ENCODE data around the gene ETNPPL. TPM values are rescaled to one million over a fixed set of nuclear protein-coding genes. Genes with fewer than 3 reads are reported as not detected.

Gene ETNPPL
- total RNA-seq, 1 donor from 2014 or later: 0.43 TPM

GRCh38 chr4:108779958-108780357 lies 17.1 kb upstream of the ETNPPL start:
- Histone ChIP-seq H3F3A (ENCODE audit: low read depth) (no peaks in the 10 kb centered on the region), H3K27me3 (no peaks in the 10 kb centered on the region), H3K4me3 (no peak overlapping the region), H3K4me1 (no peaks in the 10 kb centered on the region), H4K20me1 (ENCODE audit: low read depth) (no peaks in the 10 kb centered on the region), H3K79me2 (ENCODE audit: low read depth) (no peaks in the 10 kb centered on the region), H3K9ac (no peak overlapping the region), H3K9me3 (ENCODE audit: low read depth) (no peaks in the 10 kb centered on the region), H3K27ac (no peak overlapping the region), H3K36me3 (no peaks in the 10 kb centered on the region), H3K4me2 (no peak overlapping the region), H2AFZ (replicated peaks) (no peak overlapping the region)
- H3K27me3 Mint-ChIP-seq (ENCODE audit: insufficient read depth, low read depth): no peaks in the 10 kb centered on the region
- H3K4me3 Mint-ChIP-seq: no peak overlapping the region
- H3K36me3 Mint-ChIP-seq: no peaks in the 10 kb centered on the region
- H3K9me3 Mint-ChIP-seq: no peaks in the 10 kb centered on the region
- H3K4me1 Mint-ChIP-seq: no peaks in the 10 kb centered on the region
- H3K27ac Mint-ChIP-seq: peak overlapping the region; percentile 14
- no peak for DNase-seq (ENCODE audit: low spot score)
- TF ChIP-seq CTCF (IDR thresholded peaks at IDR 0.05) (no peak), EZH2 (IDR thresholded peaks at IDR 0.05) (no peak), EZH2phosphoT487 (IDR thresholded peaks at IDR 0.05) (no peak)

GRCh38 chr4:108777388-108777787 lies 14.5 kb upstream of the ETNPPL start:
- H3K4me2 ChIP-seq: no peak overlapping the region
- H3K4me3 Mint-ChIP-seq: no peak overlapping the region
- no peak overlapping the region for H3K27ac ChIP-seq
- H3K27ac Mint-ChIP-seq: peak overlapping the region; percentile 3
- H3K27me3 ChIP-seq: no peaks in the 10 kb centered on the region
- H3K4me1 ChIP-seq: no peaks in the 10 kb centered on the region
- no peaks in the 10 kb centered on the region for H3K79me2 ChIP-seq (ENCODE audit: low read depth)
- H3K4me3 ChIP-seq: no peak overlapping the region
- DNase-seq (ENCODE audit: low spot score): no peak
- TF ChIP-seq EZH2phosphoT487 (IDR thresholded peaks at IDR 0.05) (no peak), EZH2 (IDR thresholded peaks at IDR 0.05) (no peak), CTCF (IDR thresholded peaks at IDR 0.05) (no peak)
- H3F3A ChIP-seq (ENCODE audit: low read depth): no peaks in the 10 kb centered on the region
- no peak overlapping the region for H3K9ac ChIP-seq
- peaks cover 1% of the 10 kb centered on the region for H3K27me3 Mint-ChIP-seq (ENCODE audit: insufficient read depth, low read depth)
- no peak overlapping the region for H2AFZ ChIP-seq (replicated peaks)
- no peaks in the 10 kb centered on the region for H4K20me1 ChIP-seq (ENCODE audit: low read depth)
- no peaks in the 10 kb centered on the region for H3K36me3 ChIP-seq
- no peaks in the 10 kb centered on the region for H3K9me3 Mint-ChIP-seq
- no peaks in the 10 kb centered on the region for H3K9me3 ChIP-seq (ENCODE audit: low read depth)
- H3K4me1 Mint-ChIP-seq: no peaks in the 10 kb centered on the region
- no peaks in the 10 kb centered on the region for H3K36me3 Mint-ChIP-seq

GRCh38 chr4:108775921-108776320 lies 13.1 kb upstream of the ETNPPL start:
- DNase-seq (ENCODE audit: low spot score): peak; percentile 8
- Histone ChIP-seq H3K9me3 (ENCODE audit: low read depth) (no peaks in the 10 kb centered on the region), H3K9ac (no peak overlapping the region), H3K4me3 (no peak overlapping the region), H2AFZ (replicated peaks) (peak overlapping the region; percentile 57), H3K4me1 (no peaks in the 10 kb centered on the region), H3K4me2 (no peak overlapping the region), H3K79me2 (ENCODE audit: low read depth) (no peaks in the 10 kb centered on the region), H4K20me1 (ENCODE audit: low read depth) (no peaks in the 10 kb centered on the region), H3F3A (ENCODE audit: low read depth) (no peaks in the 10 kb centered on the region), H3K27ac (no peak overlapping the region), H3K27me3 (no peaks in the 10 kb centered on the region), H3K36me3 (no peaks in the 10 kb centered on the region)
- Mint-ChIP-seq H3K27ac (no peak overlapping the region), H3K36me3 (no peaks in the 10 kb centered on the region), H3K27me3 (ENCODE audit: insufficient read depth, low read depth) (peaks cover 2% of the 10 kb centered on the region), H3K9me3 (no peaks in the 10 kb centered on the region), H3K4me3 (no peak overlapping the region), H3K4me1 (no peaks in the 10 kb centered on the region)
- TF ChIP-seq EZH2phosphoT487 (IDR thresholded peaks at IDR 0.05) (no peak), CTCF (IDR thresholded peaks at IDR 0.05) (peak; percentile 28)

All from neural progenitor cell (in vitro differentiated cells).